H1 (cell line): ENCODE measurements around the gene ADPRHL1. TPM values are rescaled to one million over a fixed set of nuclear protein-coding genes. Genes with fewer than 3 reads are reported as not detected.

ENCODE experiments used
- CHD1 ChIP-seq: IDR thresholded peaks from 2 replicates; pipeline ENCODE4 v1.6.1; 2012; ENCODE audit warnings: low read depth, low read length, improper control_type of control experiment
- CTCF ChIP-seq, 3 experiments: IDR thresholded peaks; 1 replicate in 2 of 3; 2 replicates in 1 of 3; pipeline versions ENCODE4 v1.5.1 to v1.6.1; 2011; ENCODE audit warnings: low read length in 3 of 3, mild to moderate bottlenecking in 3 of 3, inconsistent platforms in 2 of 3, low read depth in 1 of 3, moderate library complexity in 1 of 3; ENCODE audit not compliant: insufficient read depth in 1 of 3; ENCODE audit errors: control extremely low read depth in 1 of 3
- GABPA ChIP-seq: IDR thresholded peaks from 2 replicates; pipeline ENCODE4 v1.6.1; 2011; ENCODE audit warnings: mild to moderate bottlenecking, low read length, moderate library complexity, borderline replicate concordance; ENCODE audit not compliant: insufficient read depth
- SIRT6 ChIP-seq: IDR thresholded peaks from one replicate; pipeline ENCODE4 v1.7.1; 2012; ENCODE audit warnings: low read length, inconsistent platforms
- SP1 ChIP-seq: IDR thresholded peaks from 2 replicates; pipeline ENCODE4 v1.6.1; 2011; ENCODE audit warnings: low read depth, low read length
- TAF1 ChIP-seq: IDR thresholded peaks from 2 replicates; pipeline ENCODE4 v1.6.1; 2011; ENCODE audit warnings: mild to moderate bottlenecking, low read depth, low read length
- YY1 ChIP-seq: IDR thresholded peaks from 2 replicates; pipeline ENCODE4 v1.6.1; 2011; ENCODE audit warnings: low read depth, mild to moderate bottlenecking, low read length
- polyA plus RNA-seq, 7 experiments: library from polyadenylated mRNA; depleted of rRNA in 3 of 7; stranded (reverse) in 5 of 7; unstranded in 2 of 7; fragments of >200 nt in 5 of 7; fragments of 200-250 nt in 2 of 7; gene quantifications; 1 replicate in 5 of 7; 2 replicates in 1 of 7; 4 replicates in 1 of 7; pipeline versions ENCODE4 v1.2.1 to v1.2.3, GENCODE V29; 2011 to 2013; ENCODE audit warnings: missing spikeins in 2 of 7, mixed read lengths in 2 of 7
- total RNA-seq: library from RNA; stranded (reverse); fragmentation: NEBNext Ultra II Directional; extraction: Animal tissue kit (Norgen Biotek cat#: 25700); gene quantifications from 2 replicates; pipeline ENCODE4 v1.2.1, GENCODE V29; 2021

Gene ADPRHL1
- total and polyA plus RNA-seq, 2 of the 8 experiments (the other 6 are each of a cell fraction or from before 2014, with no cell fraction given), result 0.74 to 1.7 TPM

GRCh38 chr13:113442354-113442984 lies 10.8 kb downstream of the ADPRHL1 start (continued):
- TF ChIP-seq YY1, result no peak
- no peak for TF ChIP-seq SIRT6
- no peak for TF ChIP-seq SP1
- no peak for TF ChIP-seq GABPA
- TF ChIP-seq CHD1, result no peak
- TF ChIP-seq TAF1, result no peak
- TF ChIP-seq CTCF (IDR thresholded peaks at IDR 0.05; ENCODE audit: control extremely low read depth in 1 of 3, insufficient read depth in 1 of 3, low read depth in 1 of 3, low read length in 3 of 3), result no peak
